HG02678 (cell line): ENCODE measurements around the gene FBXW11.

ENCODE experiments used
- ATAC-seq: cut with Tn5 transposase; IDR thresholded peaks from one replicate; pipeline ENCODE4 v1.9.1; 2021; ENCODE audit warnings: mild to moderate bottlenecking, moderate library complexity; ENCODE audit not compliant: unreplicated experiment

Gene FBXW11

GRCh38 chr5:171872666-171873065, 133.8 kb downstream of the FBXW11 start:
- ATAC-seq = no peak

- ATAC-seq = no peak
These were observed 134.7 kb downstream of the FBXW11 start for GRCh38 chr5:171871711-171872110.

- no peak for ATAC-seq
These were observed 136.5 kb downstream of the FBXW11 start for GRCh38 chr5:171869956-171870355.

GRCh38 chr5:171868236-171868635, 138.2 kb downstream of the FBXW11 start:
- ATAC-seq = no peak

GRCh38 chr5:171867786-171868185, 138.7 kb downstream of the FBXW11 start:
- no peak for ATAC-seq

GRCh38 chr5:171865471-171865870, 141.0 kb downstream of the FBXW11 start:
- no peak for ATAC-seq

GRCh38 chr5:171863935-171864334, 142.5 kb downstream of the FBXW11 start:
- no peak for ATAC-seq

- ATAC-seq = no peak
These were observed 143.8 kb downstream of the FBXW11 start for GRCh38 chr5:171862624-171863023.

GRCh38 chr5:171861381-171861780, 145.1 kb downstream of the FBXW11 start:
- no peak for ATAC-seq

- no peak for ATAC-seq
These were observed 148.1 kb downstream of the FBXW11 start for GRCh38 chr5:171858303-171858702.

- no peak for ATAC-seq
These were observed 149.0 kb downstream of the FBXW11 start for GRCh38 chr5:171857489-171857876.

GRCh38 chr5:171855798-171856763, 150.4 kb downstream of the FBXW11 start:
- ATAC-seq = no peak

- ATAC-seq = no peak
These were observed 151.2 kb downstream of the FBXW11 start for GRCh38 chr5:171855265-171855664.

GRCh38 chr5:171852255-171852681, 154.2 kb downstream of the FBXW11 start:
- no peak for ATAC-seq

GRCh38 chr5:171851251-171851650, 155.2 kb downstream of the FBXW11 start:
- ATAC-seq = no peak

- no peak for ATAC-seq
These were observed 156.0 kb downstream of the FBXW11 start for GRCh38 chr5:171850324-171850947.

GRCh38 chr5:171849585-171850323, 156.7 kb downstream of the FBXW11 start:
- no peak for ATAC-seq

- no peak for ATAC-seq
These were observed 157.4 kb downstream of the FBXW11 start for GRCh38 chr5:171848911-171849520.

GRCh38 chr5:171848486-171848885, 158.0 kb downstream of the FBXW11 start:
- no peak for ATAC-seq

GRCh38 chr5:171848006-171848405, 158.4 kb downstream of the FBXW11 start:
- ATAC-seq = no peak

- no peak for ATAC-seq
These were observed 159.4 kb downstream of the FBXW11 start for GRCh38 chr5:171847026-171847425.
